CD4-positive, alpha-beta T cell (primary cell): ENCODE measurements around the gene CXorf58. TPM values are rescaled to one million over a fixed set of nuclear protein-coding genes. Genes with fewer than 3 reads are reported as not detected.

Experiments
- ATAC-seq: fragments of 200-7000 bp; cut with Tn5 transposase; one replicate; pipeline ENCODE4 v1.10.0; 2022; ENCODE audit warnings: mild to moderate bottlenecking; ENCODE audit not compliant: poor library complexity
- CTCF ChIA-PET: fragments of 350-600 bp; sonication (Branson Sonifier 250); formaldehyde crosslinking; loops from one replicate; lab custom pipeline; 2021; ENCODE audit warnings: antibody characterized with exemption, inconsistent platforms; lab: Charles Lee
- POLR2A ChIA-PET: fragments of 350-600 bp; sonication (Branson Sonifier 250); formaldehyde crosslinking; loops from one replicate; lab custom pipeline; 2021; ENCODE audit warnings: antibody characterized with exemption, inconsistent platforms; lab: Charles Lee
- DNase-seq, 14 experiments: peaks; one replicate each; pipeline ENCODE4 v3.0.0-alpha.2; 2013 to 2020; ENCODE audit warnings: mixed read lengths in 2 of 14
- H3K27ac ChIP-seq, 2 donors: one replicate each; pipeline versions ENCODE4 v1.5.1 to v1.7.0; 2013; ENCODE audit warnings: low read length in 2 of 2, low read depth in 1 of 2, mild to moderate bottlenecking in 1 of 2
- H3K27me3 ChIP-seq, 2 experiments: 1 replicate in 1 of 2; 2 replicates in 1 of 2; pipeline versions ENCODE4 v1.6.1 to v1.7.0; 2013; ENCODE audit warnings: low read length in 2 of 2, control low read depth in 1 of 2, mild to moderate bottlenecking in 1 of 2, moderate library complexity in 1 of 2; ENCODE audit not compliant: insufficient read depth in 2 of 2, control insufficient read depth in 1 of 2
- H3K36me3 ChIP-seq: one replicate; pipeline ENCODE4 v1.6.1; 2013; ENCODE audit warnings: low read length, control low read depth; ENCODE audit not compliant: insufficient read depth
- H3K4me1 ChIP-seq: one replicate; pipeline ENCODE4 v1.6.1; 2013; ENCODE audit warnings: low read length, control low read depth; ENCODE audit not compliant: insufficient read depth
- H3K4me3 ChIP-seq: one replicate; pipeline ENCODE4 v1.5.1; 2013; ENCODE audit warnings: mild to moderate bottlenecking, low read length, moderate library complexity
- H3K9me3 ChIP-seq, 2 experiments: 1 replicate in 1 of 2; 2 replicates in 1 of 2; pipeline versions ENCODE4 v1.6.1 to v1.7.0; 2013; ENCODE audit warnings: low read length in 2 of 2, mild to moderate bottlenecking in 2 of 2, control low read depth in 1 of 2, moderate library complexity in 1 of 2; ENCODE audit not compliant: control insufficient read depth in 1 of 2, insufficient read depth in 1 of 2
- H3K27ac Mint-ChIP-seq: one replicate; pipeline ENCODE4 v1.8.0; 2020; ENCODE audit warnings: mixed read lengths
- H3K27me3 Mint-ChIP-seq: one replicate; pipeline ENCODE4 v1.8.0; 2021; ENCODE audit warnings: mixed read lengths
- H3K36me3 Mint-ChIP-seq: one replicate; pipeline ENCODE4 v1.8.0; 2021; ENCODE audit warnings: low read depth, mixed read lengths
- H3K4me1 Mint-ChIP-seq: one replicate; pipeline ENCODE4 v1.8.0; 2021; ENCODE audit warnings: low read depth, mixed read lengths
- H3K4me3 Mint-ChIP-seq: one replicate; pipeline ENCODE4 v1.8.0; 2020; ENCODE audit warnings: mild to moderate bottlenecking, mixed read lengths
- H3K9me3 Mint-ChIP-seq: one replicate; pipeline ENCODE4 v1.8.0; 2020; ENCODE audit warnings: mixed read lengths
- CTCF ChIP-seq: fragments of 200-600 bp; IDR thresholded peaks from one replicate; pipeline ENCODE4 v1.8.0; 2022; ENCODE audit warnings: antibody characterized with exemption, mild to moderate bottlenecking
- intact Hi-C, 2 experiments: fragments of 100-400 bp; cut with DNase I in 1 of 2; cut with micrococcal nuclease in 1 of 2; formaldehyde crosslinking; loops; one replicate each; pipeline versions ENCODE4 v1.15.1 to v1.9.0; 2023 to 2025; cut with DNase I, micrococcal nuclease
- total RNA-seq, 174 experiments: library from RNA in 2 of 174; stranded (reverse) in 2 of 174; gene quantifications; one replicate each; pipeline ENCODE4 v1.2.3 and lab custom pipeline; 2021 to 2026

CXorf58 gene
- total RNA-seq, 2 experiments from 2014 or later = not detected

DNA sequence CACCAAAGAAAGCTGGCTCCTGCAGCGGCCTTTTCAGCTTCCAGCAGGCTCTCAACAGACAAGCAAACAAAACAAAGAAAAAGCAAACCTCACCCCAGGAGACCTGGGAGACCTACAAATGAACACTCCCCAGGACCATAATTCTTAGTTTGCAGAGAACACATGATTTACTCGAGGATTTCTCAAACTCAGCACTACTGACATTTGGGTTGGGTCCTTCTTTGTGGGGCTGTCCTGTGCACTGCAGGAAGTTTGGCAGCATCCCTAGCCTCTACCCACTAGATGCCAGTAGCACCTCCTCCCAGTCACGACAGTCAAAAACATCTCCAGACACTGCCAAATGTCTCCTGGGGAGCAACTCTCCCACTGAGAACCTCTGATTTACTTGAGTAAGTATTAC, 22.0 kb upstream of the CXorf58 start:
- Histone ChIP-seq H3K9me3 (no peaks in the 10 kb centered on the region), H3K4me3 (no peak overlapping the region), H3K4me1 (no peaks in the 10 kb centered on the region), H3K27ac (no peak overlapping the region), H3K36me3 (no peaks in the 10 kb centered on the region), H3K27me3 (no peaks in the 10 kb centered on the region)
- ChIA-PET CTCF (interaction anchor here (0.6 to 1.1 kb wide), 2 partner anchors 71 to 81 kb away, joined by 3 read pairs; no protein-coding TSS in a partner anchor), POLR2A (no interaction called here)
- no peak for TF ChIP-seq CTCF
- ATAC-seq (no peak), DNase-seq (no peak)
- H3K4me3 Mint-ChIP-seq = no peak overlapping the region
- no peaks in the 10 kb centered on the region for H3K27me3 Mint-ChIP-seq
- no peaks in the 10 kb centered on the region for H3K9me3 Mint-ChIP-seq
- H3K36me3 Mint-ChIP-seq = no peaks in the 10 kb centered on the region
- H3K4me1 Mint-ChIP-seq = no peaks in the 10 kb centered on the region
- intact Hi-C loops = no loop called here
- no peak overlapping the region for H3K27ac Mint-ChIP-seq

GRCh38 chrX:23887451-23887850, 20.4 kb upstream of the CXorf58 start:
- intact Hi-C loops = no loop called here
- DNase-seq = no peak
- TF ChIP-seq CTCF = no peak
- no peak overlapping the region for H3K4me3 ChIP-seq
- H3K4me1 ChIP-seq = no peaks in the 10 kb centered on the region
- Mint-ChIP-seq H3K4me1 (no peaks in the 10 kb centered on the region), H3K27me3 (no peaks in the 10 kb centered on the region), H3K9me3 (no peaks in the 10 kb centered on the region), H3K4me3 (no peak overlapping the region), H3K36me3 (no peaks in the 10 kb centered on the region), H3K27ac (no peak overlapping the region)
- H3K27me3 ChIP-seq = no peaks in the 10 kb centered on the region
- ATAC-seq = no peak
- no peaks in the 10 kb centered on the region for H3K9me3 ChIP-seq
- ChIA-PET POLR2A (no interaction called here), CTCF (interaction anchor here (0.9 to 1.1 kb wide), 2 partner anchors 14 to 26 kb away, joined by 4 to 6 read pairs; no protein-coding TSS in a partner anchor)
- H3K36me3 ChIP-seq = no peaks in the 10 kb centered on the region
- no peak overlapping the region for H3K27ac ChIP-seq

- Histone ChIP-seq H3K9me3 (no peaks in the 10 kb centered on the region), H3K36me3 (no peaks in the 10 kb centered on the region), H3K27ac (no peak overlapping the region), H3K27me3 (no peaks in the 10 kb centered on the region), H3K4me3 (no peak overlapping the region), H3K4me1 (no peaks in the 10 kb centered on the region)
- ATAC-seq (no peak), DNase-seq (no peak)
- intact Hi-C loops = no loop called here
- H3K4me3 Mint-ChIP-seq = no peak overlapping the region
- no peaks in the 10 kb centered on the region for H3K36me3 Mint-ChIP-seq
- H3K27me3 Mint-ChIP-seq = no peaks in the 10 kb centered on the region
- ChIA-PET POLR2A (no interaction called here), CTCF (interaction anchor here (0.6 to 1.1 kb wide), 3 partner anchors 14 to 26 kb away, joined by 4 to 6 read pairs (median 4); no protein-coding TSS in a partner anchor)
- no peak overlapping the region for H3K27ac Mint-ChIP-seq
- H3K9me3 Mint-ChIP-seq = no peaks in the 10 kb centered on the region
- TF ChIP-seq CTCF = no peak
- no peaks in the 10 kb centered on the region for H3K4me1 Mint-ChIP-seq
These were observed 19.9 kb upstream of the CXorf58 start for GRCh38 chrX:23887918-23888317.
